H9 (cell line): ENCODE data around the gene ALOX15B. TPM values are rescaled to one million over a fixed set of nuclear protein-coding genes. Genes with fewer than 3 reads are reported as not detected.

ENCODE experiments used
- DNase-seq: peaks from one replicate; pipeline ENCODE4 v3.0.0-alpha.2; 2017
- H2AFZ ChIP-seq: one replicate; pipeline ENCODE4 v1.6.1; 2013; ENCODE audit warnings: mild to moderate bottlenecking, low read length, control low read depth, moderate library complexity
- H2AK5ac ChIP-seq: 2 replicates; pipeline ENCODE4 v1.6.1; 2013; ENCODE audit warnings: low read length, control low read depth, mixed read lengths; ENCODE audit not compliant: insufficient read length
- H2BK120ac ChIP-seq: one replicate; pipeline ENCODE4 v1.6.1; 2013; ENCODE audit warnings: low read depth, mild to moderate bottlenecking, low read length, control low read depth, inconsistent platforms; ENCODE audit not compliant: poor library complexity, severe bottlenecking
- H2BK12ac ChIP-seq: 2 replicates; pipeline ENCODE4 v1.6.1; 2013; ENCODE audit warnings: low read length, control low read depth, mixed read lengths, low read depth; ENCODE audit not compliant: insufficient read length
- H2BK15ac ChIP-seq: 2 replicates; pipeline ENCODE4 v1.6.1; 2013; ENCODE audit warnings: low read depth, low read length, control low read depth
- H2BK20ac ChIP-seq: one replicate; pipeline ENCODE4 v1.6.1; 2013; ENCODE audit warnings: low read depth, mild to moderate bottlenecking, low read length, control low read depth, inconsistent platforms; ENCODE audit not compliant: poor library complexity, severe bottlenecking
- H2BK5ac ChIP-seq: 2 replicates; pipeline ENCODE4 v1.6.1; 2013; ENCODE audit warnings: low read length, control low read depth, mixed read lengths; ENCODE audit not compliant: insufficient read length
- H3K14ac ChIP-seq: 2 replicates; pipeline ENCODE4 v1.6.1; 2013; ENCODE audit warnings: low read length, control low read depth; ENCODE audit not compliant: insufficient read depth
- H3K18ac ChIP-seq: 2 replicates; pipeline ENCODE4 v1.6.1; 2013; ENCODE audit warnings: low read depth, mild to moderate bottlenecking, mixed read lengths, low read length, control low read depth; ENCODE audit not compliant: insufficient read length
- H3K23ac ChIP-seq: 2 replicates; pipeline ENCODE4 v1.6.1; 2013; ENCODE audit warnings: low read length, control low read depth, mixed read lengths, low read depth; ENCODE audit not compliant: insufficient read length
- H3K23me2 ChIP-seq: 2 replicates; pipeline ENCODE4 v1.6.1; 2013; ENCODE audit warnings: low read depth, mild to moderate bottlenecking, mixed read lengths, low read length, control low read depth; ENCODE audit not compliant: insufficient read length, poor library complexity, severe bottlenecking
- H3K27ac ChIP-seq: 2 replicates; pipeline ENCODE4 v1.5.1; 2013; ENCODE audit warnings: low read length, control low read depth, mixed read lengths, low read depth; ENCODE audit not compliant: insufficient read length
- H3K27me3 ChIP-seq: 2 replicates; pipeline ENCODE4 v1.6.1; 2013; ENCODE audit warnings: low read length, control low read depth, inconsistent platforms; ENCODE audit not compliant: insufficient read depth
- H3K4ac ChIP-seq: 2 replicates; pipeline ENCODE4 v1.6.1; 2013; ENCODE audit warnings: low read depth, mild to moderate bottlenecking, control low read depth, inconsistent platforms, low read length, moderate library complexity
- H3K4me1 ChIP-seq: 2 replicates; pipeline ENCODE4 v1.6.1; 2013; ENCODE audit warnings: low read length, control low read depth, inconsistent platforms; ENCODE audit not compliant: insufficient read depth
- H3K4me2 ChIP-seq: 2 replicates; pipeline ENCODE4 v1.6.1; 2013; ENCODE audit warnings: low read length, control low read depth, mixed read lengths; ENCODE audit not compliant: insufficient read length, insufficient read depth
- H3K56ac ChIP-seq: 2 replicates; pipeline ENCODE4 v1.6.1; 2013; ENCODE audit warnings: low read depth, mild to moderate bottlenecking, mixed read lengths, low read length, control low read depth; ENCODE audit not compliant: insufficient read length
- H3K79me1 ChIP-seq: 2 replicates; pipeline ENCODE4 v1.6.1; 2013; ENCODE audit warnings: low read depth, mild to moderate bottlenecking, moderate library complexity, low read length, control low read depth, inconsistent platforms; ENCODE audit not compliant: insufficient read depth, poor library complexity, severe bottlenecking
- H3K79me2 ChIP-seq: 2 replicates; pipeline ENCODE4 v1.6.1; 2013; ENCODE audit warnings: low read length, control low read depth, inconsistent platforms; ENCODE audit not compliant: insufficient read depth
- H3K9ac ChIP-seq: 2 replicates; pipeline ENCODE4 v1.6.1; 2013; ENCODE audit warnings: low read length, control low read depth, mixed read lengths; ENCODE audit not compliant: insufficient read length; ENCODE audit errors: extremely low read depth
- H3K9me3 ChIP-seq: one replicate; pipeline ENCODE4 v1.6.1; 2013; ENCODE audit warnings: low read depth, low read length, inconsistent platforms; ENCODE audit not compliant: control insufficient read depth
- H3T11ph ChIP-seq: one replicate; pipeline ENCODE4 v1.6.1; 2013; ENCODE audit warnings: mild to moderate bottlenecking, low read length, control low read depth, inconsistent platforms
- H4K20me1 ChIP-seq: one replicate; pipeline ENCODE4 v1.6.1; 2013; ENCODE audit not compliant: control insufficient read depth, insufficient read length, insufficient read depth
- H4K5ac ChIP-seq: 2 replicates; pipeline ENCODE4 v1.6.1; 2013; ENCODE audit warnings: low read depth, mild to moderate bottlenecking, mixed read lengths, low read length, control low read depth; ENCODE audit not compliant: insufficient read length
- H4K8ac ChIP-seq: replicated peaks from 2 replicates; pipeline ENCODE4 v1.6.1; 2013; ENCODE audit warnings: low read length, control low read depth, mixed read lengths, low read depth; ENCODE audit not compliant: insufficient read length
- H4K91ac ChIP-seq: 2 replicates; pipeline ENCODE4 v1.6.1; 2013; ENCODE audit warnings: low read depth, mild to moderate bottlenecking, moderate library complexity, mixed read lengths, low read length, control low read depth; ENCODE audit not compliant: insufficient read length
- H3K27ac Mint-ChIP-seq, 3 experiments: 2 replicates in 2 of 3; 3 replicates in 1 of 3; pipeline ENCODE4 v1.8.0; 2020 to 2021; ENCODE audit warnings: mixed read lengths in 3 of 3, mild to moderate bottlenecking in 1 of 3, moderate library complexity in 1 of 3
- H3K27me3 Mint-ChIP-seq: 2 replicates; pipeline ENCODE4 v1.8.0; 2021; ENCODE audit warnings: low read depth, mild to moderate bottlenecking, moderate library complexity, mixed read lengths
- H3K36me3 Mint-ChIP-seq, 3 experiments: 2 replicates in 2 of 3; 3 replicates in 1 of 3; pipeline ENCODE4 v1.8.0; 2020 to 2021; ENCODE audit warnings: low read depth in 3 of 3, mixed read lengths in 3 of 3; ENCODE audit not compliant: insufficient read depth in 1 of 3
- H3K4me1 Mint-ChIP-seq, 2 experiments: 2 replicates each; pipeline ENCODE4 v1.8.0; 2020; ENCODE audit warnings: mixed read lengths in 2 of 2
- H3K4me3 Mint-ChIP-seq, 2 experiments: 2 replicates in 1 of 2; 3 replicates in 1 of 2; pipeline ENCODE4 v1.8.0; 2020 to 2021; ENCODE audit warnings: mild to moderate bottlenecking in 2 of 2, mixed read lengths in 2 of 2, moderate library complexity in 1 of 2
- H3K9me3 Mint-ChIP-seq, 2 experiments: 2 replicates in 1 of 2; 3 replicates in 1 of 2; pipeline ENCODE4 v1.8.0; 2020; ENCODE audit warnings: mild to moderate bottlenecking in 2 of 2, mixed read lengths in 2 of 2, moderate library complexity in 1 of 2
- CTCF ChIP-seq: fragments of 200-600 bp; sonication (generic); conservative IDR thresholded peaks from 3 replicates; pipeline ENCODE4 v1.8.0; 2021; ENCODE audit warnings: antibody characterized with exemption, mild to moderate bottlenecking
- WGBS: extraction: QIAGEN DNeasy Blood & Tissue Kit; methylation state at CpG from one replicate; pipeline ENCODE4 v1.1.7; 2013; ENCODE audit warnings: missing lambda C conversion rate, low lambda C conversion rate, mixed read lengths; ENCODE audit not compliant: insufficient read length; ENCODE audit errors: extremely low coverage; 5-methylcytosine and 5-hydroxymethylcytosine counted together
- total RNA-seq: library from RNA; stranded (reverse); gene quantifications from 2 replicates; pipeline ENCODE4 v1.2.1, GENCODE V29; 2021

ALOX15B gene
- total RNA-seq, 1 experiment from 2014 or later, result not detected

GRCh38 chr17:8007836-8008235 lies 31.0 kb upstream of the ALOX15B start:
- Histone ChIP-seq H4K5ac (no peak overlapping the region), H3K4me1 (no peaks in the 10 kb centered on the region; the same call in 1 of the 2 replicates), H2AFZ (no peak overlapping the region), H4K91ac (no peak overlapping the region), H3K14ac (no peak overlapping the region), H3K23ac (no peak overlapping the region), H3K56ac (no peak overlapping the region), H2BK12ac (no peak overlapping the region), H3K4ac (no peak overlapping the region), H2BK120ac (no peak overlapping the region), H3K23me2 (no peaks in the 10 kb centered on the region), H2AK5ac (no peak overlapping the region), H3K79me2 (no peaks in the 10 kb centered on the region), H3K27ac (no peak overlapping the region), H2BK15ac (no peak overlapping the region), H3K9me3 (no peaks in the 10 kb centered on the region), H3K9ac (no peak overlapping the region), H3K4me2 (no peak overlapping the region), H4K8ac (no peak overlapping the region), H3K18ac (no peak overlapping the region), H3K27me3 (peaks cover 3% of the 10 kb centered on the region; the same call in 1 of the 2 replicates), H2BK5ac (no peak overlapping the region), H3T11ph (no peak overlapping the region), H3K79me1 (no peaks in the 10 kb centered on the region), H4K20me1 (no peaks in the 10 kb centered on the region), H2BK20ac (no peak overlapping the region)
- Mint-ChIP-seq H3K9me3 (no peaks in the 10 kb centered on the region), H3K36me3 (no peaks in the 10 kb centered on the region), H3K27ac (no peak overlapping the region), H3K27me3 (peaks cover 24% of the 10 kb centered on the region), H3K4me1 (peaks cover 12% of the 10 kb centered on the region in 2 experiments), H3K4me3 (no peak overlapping the region)
- no CpG with 5 or more reads among the region's 5 CpGs for WGBS
- DNase-seq, result no peak
- no peak for TF ChIP-seq CTCF
